Measurements from ENCODE around the gene ULK4.

ULK4 gene

GRCh38 chr3:41638381-41638780 lies 323.5 kb downstream of the ULK4 start:
- Histone ChIP-seq H3K27me3 (ENCODE audit: insufficient read depth, poor library complexity, severe bottlenecking) (no peaks in the 10 kb centered on the region), H3K4me3 (replicated peaks; ENCODE audit: insufficient read depth, low read length) (no peak overlapping the region), H3K27ac (replicated peaks) (no peak overlapping the region)
- no peak for DNase-seq (ENCODE audit: low read depth in 1 of 2, low spot score in 1 of 2)
- TF ChIP-seq CTCF (IDR thresholded peaks at IDR 0.05; ENCODE audit: insufficient read depth, low read length) (no peak), POLR2AphosphoS5 (IDR thresholded peaks at IDR 0.05; ENCODE audit: low read depth) (no peak), REST (IDR thresholded peaks at IDR 0.05; ENCODE audit: insufficient replicate concordance, low read depth) (no peak), GABPA (IDR thresholded peaks at IDR 0.05; ENCODE audit: low read depth) (no peak), SPI1 (IDR thresholded peaks at IDR 0.05; ENCODE audit: borderline replicate concordance, low read depth) (no peak)

- TF ChIP-seq REST (IDR thresholded peaks at IDR 0.05; ENCODE audit: insufficient replicate concordance, low read depth): no peak
- no peak for TF ChIP-seq CTCF (IDR thresholded peaks at IDR 0.05; ENCODE audit: insufficient read depth, low read length)
- no peak for TF ChIP-seq SPI1 (IDR thresholded peaks at IDR 0.05; ENCODE audit: borderline replicate concordance, low read depth)
- TF ChIP-seq GABPA (IDR thresholded peaks at IDR 0.05; ENCODE audit: low read depth): no peak
- no peak for TF ChIP-seq POLR2AphosphoS5 (IDR thresholded peaks at IDR 0.05; ENCODE audit: low read depth)
- H3K4me3 ChIP-seq (replicated peaks; ENCODE audit: insufficient read depth, low read length): no peak overlapping the region
- H3K27me3 ChIP-seq (ENCODE audit: insufficient read depth, poor library complexity, severe bottlenecking): no peaks in the 10 kb centered on the region
- no peak for DNase-seq (ENCODE audit: low read depth in 1 of 2, low spot score in 1 of 2)
- H3K27ac ChIP-seq (replicated peaks): no peak overlapping the region
These were observed 329.2 kb downstream of the ULK4 start for GRCh38 chr3:41632700-41633099.

GRCh38 chr3:41630708-41631107 lies 331.2 kb downstream of the ULK4 start:
- Histone ChIP-seq H3K27ac (replicated peaks) (no peak overlapping the region), H3K4me3 (replicated peaks; ENCODE audit: insufficient read depth, low read length) (no peak overlapping the region), H3K27me3 (ENCODE audit: insufficient read depth, poor library complexity, severe bottlenecking) (no peaks in the 10 kb centered on the region)
- no peak for TF ChIP-seq POLR2AphosphoS5 (IDR thresholded peaks at IDR 0.05; ENCODE audit: low read depth)
- TF ChIP-seq REST (IDR thresholded peaks at IDR 0.05; ENCODE audit: insufficient replicate concordance, low read depth): no peak
- no peak for TF ChIP-seq CTCF (IDR thresholded peaks at IDR 0.05; ENCODE audit: insufficient read depth, low read length)
- TF ChIP-seq GABPA (IDR thresholded peaks at IDR 0.05; ENCODE audit: low read depth): no peak
- no peak for TF ChIP-seq SPI1 (IDR thresholded peaks at IDR 0.05; ENCODE audit: borderline replicate concordance, low read depth)
- DNase-seq (ENCODE audit: low read depth in 1 of 2, low spot score in 1 of 2): no peak
